Left ventricle myocardium inferior (tissue), 1 donor: ENCODE results near the gene UBE2R2. TPM values are rescaled to one million over a fixed set of nuclear protein-coding genes. Genes with fewer than 3 reads are reported as not detected.

Experiments used
- DNase-seq: peaks from one replicate; pipeline ENCODE4 v3.0.0-alpha.2; 2020
- H3K27ac ChIP-seq: fragments of 200-600 bp; replicated peaks from 2 replicates; pipeline ENCODE4 v1.8.0; 2021
- H3K27me3 ChIP-seq: fragments of 200-600 bp; 2 replicates; pipeline ENCODE4 v1.8.0; 2021; ENCODE audit warnings: low read depth
- H3K36me3 ChIP-seq: fragments of 200-600 bp; 2 replicates; pipeline ENCODE4 v1.8.0; 2021
- H3K4me1 ChIP-seq: fragments of 200-600 bp; 2 replicates; pipeline ENCODE4 v1.8.0; 2021
- H3K4me3 ChIP-seq: fragments of 200-600 bp; 2 replicates; pipeline ENCODE4 v1.8.0; 2021; ENCODE audit warnings: mild to moderate bottlenecking, moderate library complexity
- H3K9me3 ChIP-seq: fragments of 200-600 bp; replicated peaks from 2 replicates; pipeline ENCODE4 v1.8.0; 2021
- CTCF ChIP-seq: fragments of 200-600 bp; IDR thresholded peaks from 2 replicates; pipeline ENCODE4 v1.8.0; 2021; ENCODE audit warnings: antibody characterized with exemption, mild to moderate bottlenecking, borderline replicate concordance
- intact Hi-C: fragments of 100-400 bp; cut with micrococcal nuclease; formaldehyde crosslinking; loops from one replicate; pipeline ENCODE4 v1.11.0; 2022
- total RNA-seq: library from RNA; stranded (reverse); fragmentation: NEBNext Ultra II Directional; extraction: Animal tissue kit (Norgen Biotek cat#: 25700); gene quantifications from one replicate; pipeline ENCODE4 v1.2.1, GENCODE V29; 2021
- donor health status: DM: no; HTN: yes; CAD: no; lungs with severe emphysema.

Gene UBE2R2
- total RNA-seq, 1 donor from 2014 or later, result 40.6 TPM

GRCh38 chr9:33780276-33780675 lies 36.7 kb upstream of the UBE2R2 start:
- no peak for DNase-seq
- no peaks in the 10 kb centered on the region for H3K27me3 ChIP-seq
- no peak overlapping the region for H3K27ac ChIP-seq
- no peaks in the 10 kb centered on the region for H3K4me1 ChIP-seq
- intact Hi-C loops, result no loop called here
- no peaks in the 10 kb centered on the region for H3K36me3 ChIP-seq
- no peak for TF ChIP-seq CTCF
- H3K9me3 ChIP-seq, result peaks cover 4% of the 10 kb centered on the region
- H3K4me3 ChIP-seq, result no peak overlapping the region

GRCh38 chr9:33781736-33782135 lies 35.2 kb upstream of the UBE2R2 start:
- Histone ChIP-seq H3K9me3 (no peaks in the 10 kb centered on the region), H3K27me3 (no peaks in the 10 kb centered on the region), H3K27ac (no peak overlapping the region), H3K4me3 (no peak overlapping the region), H3K4me1 (no peaks in the 10 kb centered on the region), H3K36me3 (no peaks in the 10 kb centered on the region)
- no peak for TF ChIP-seq CTCF
- intact Hi-C loops, result no loop called here
- no peak for DNase-seq

- H3K27ac ChIP-seq, result no peak overlapping the region
- no peaks in the 10 kb centered on the region for H3K36me3 ChIP-seq
- no peaks in the 10 kb centered on the region for H3K9me3 ChIP-seq
- intact Hi-C loops, result no loop called here
- DNase-seq, result no peak
- H3K4me1 ChIP-seq, result peaks cover 2% of the 10 kb centered on the region
- no peaks in the 10 kb centered on the region for H3K27me3 ChIP-seq
- TF ChIP-seq CTCF, result no peak
- H3K4me3 ChIP-seq, result no peak overlapping the region
These were observed 34.4 kb upstream of the UBE2R2 start for GRCh38 chr9:33782395-33783152.

GRCh38 chr9:33785914-33786313 lies 31.0 kb upstream of the UBE2R2 start:
- TF ChIP-seq CTCF, result no peak
- no peak overlapping the region for H3K4me3 ChIP-seq
- no peak overlapping the region for H3K27ac ChIP-seq
- peaks cover 10% of the 10 kb centered on the region for H3K4me1 ChIP-seq
- no peak for DNase-seq
- no peaks in the 10 kb centered on the region for H3K9me3 ChIP-seq
- H3K27me3 ChIP-seq, result no peaks in the 10 kb centered on the region
- no peaks in the 10 kb centered on the region for H3K36me3 ChIP-seq
- intact Hi-C loops, result no loop called here

- Histone ChIP-seq H3K9me3 (no peaks in the 10 kb centered on the region), H3K27me3 (no peaks in the 10 kb centered on the region), H3K4me3 (no peak overlapping the region), H3K27ac (no peak overlapping the region), H3K4me1 (peaks cover 10% of the 10 kb centered on the region), H3K36me3 (no peaks in the 10 kb centered on the region)
- intact Hi-C loops, result no loop called here
- no peak for DNase-seq
- TF ChIP-seq CTCF, result no peak
These were observed 30.3 kb upstream of the UBE2R2 start for GRCh38 chr9:33786681-33787080.
